BLaER1 treated with 17β-estradiol and CSF1 and Interleukin-3, amounts not matched to agents 10 nM and 100 nM (cell line): ENCODE data around the gene C12orf43.

Experiments used
- H3K27ac ChIP-seq, 11 experiments: shearing (Covaris generic); formaldehyde crosslinking; 2 replicates each; pipeline ENCODE4 v1.8.1; 2022
- H3K27me3 ChIP-seq, 11 experiments: shearing (Covaris generic); formaldehyde crosslinking; 2 replicates each; pipeline ENCODE4 v1.8.1; 2022
- H3K36me3 ChIP-seq, 11 experiments: shearing (Covaris generic); formaldehyde crosslinking; 2 replicates each; pipeline ENCODE4 v1.8.1; 2022
- H3K4me1 ChIP-seq, 10 experiments: shearing (Covaris generic); formaldehyde crosslinking; 2 replicates each; pipeline ENCODE4 v1.8.1; 2022
- H3K4me2 ChIP-seq, 11 experiments: shearing (Covaris generic); formaldehyde crosslinking; 2 replicates each; pipeline ENCODE4 v1.8.1; 2022
- H3K4me3 ChIP-seq, 10 experiments: shearing (Covaris generic); formaldehyde crosslinking; 2 replicates each; pipeline ENCODE4 v1.8.1; 2022
- H3K9ac ChIP-seq, 11 experiments: shearing (Covaris generic); formaldehyde crosslinking; 2 replicates each; pipeline ENCODE4 v1.8.1; 2022
- H3K9me3 ChIP-seq, 11 experiments: shearing (Covaris generic); formaldehyde crosslinking; replicated peaks in 1 of 11; 2 replicates each; pipeline ENCODE4 v1.8.1; 2022
- H4K20me1 ChIP-seq, 11 experiments: shearing (Covaris generic); formaldehyde crosslinking; 2 replicates each; pipeline ENCODE4 v1.8.1; 2022
- Cebpa-rat ChIP-seq, 11 experiments: shearing (Covaris generic); IDR thresholded peaks; 2 replicates each; pipeline ENCODE4 v1.8.1; 2022

C12orf43 gene

GRCh38 chr12:121034616-121035305, 18.5 kb upstream of the C12orf43 start:
- Histone ChIP-seq H3K4me2 (peak overlapping the region in 8 of 11 experiments; percentile 11 to 78 (median 57); a peak in 11 of 22 replicates), H3K4me1 (peaks cover 27 to 69% (median 50%) of the 10 kb centered on the region in 10 experiments), H3K9ac (peak overlapping the region in 2 of 11 experiments; percentile 22 to 37; a peak in 2 of 22 replicates)

GRCh38 chr12:121033625-121034349, 17.5 kb upstream of the C12orf43 start:
- Histone ChIP-seq H3K27ac (peak overlapping the region in 3 of 11 experiments; percentile 23 to 53 (median 47); a peak in 4 of 22 replicates), H3K4me1 (peaks cover 21 to 59% (median 43%) of the 10 kb centered on the region in 10 experiments), H3K4me2 (peak overlapping the region in 9 of 11 experiments; percentile 11 to 78 (median 56); a peak in 14 of 22 replicates), H3K36me3 (no peaks in the 10 kb centered on the region), H3K9ac (peak overlapping the region in 2 of 11 experiments; percentile 22 to 37; a peak in 2 of 22 replicates), H3K9me3 (no peaks in the 10 kb centered on the region), H3K27me3 (no peaks in the 10 kb centered on the region; a peak in 1 of 22 replicates), H3K4me3 (no peak overlapping the region), H4K20me1 (no peaks in the 10 kb centered on the region)
- TF ChIP-seq Cebpa-rat (IDR thresholded peaks at IDR 0.05) = no peak

More at GRCh38 chr12:121034616-121035305, 18.5 kb upstream of the C12orf43 start:
- H4K20me1 ChIP-seq = no peaks in the 10 kb centered on the region
- no peak for TF ChIP-seq Cebpa-rat (IDR thresholded peaks at IDR 0.05)
- H3K27me3 ChIP-seq = no peaks in the 10 kb centered on the region; a peak in 1 of 22 replicates
- H3K9me3 ChIP-seq = no peaks in the 10 kb centered on the region
- H3K36me3 ChIP-seq = no peaks in the 10 kb centered on the region
- peak overlapping the region in 3 of 11 experiments; percentile 23 to 53 (median 47); a peak in 4 of 22 replicates for H3K27ac ChIP-seq
- no peak overlapping the region for H3K4me3 ChIP-seq

DNA sequence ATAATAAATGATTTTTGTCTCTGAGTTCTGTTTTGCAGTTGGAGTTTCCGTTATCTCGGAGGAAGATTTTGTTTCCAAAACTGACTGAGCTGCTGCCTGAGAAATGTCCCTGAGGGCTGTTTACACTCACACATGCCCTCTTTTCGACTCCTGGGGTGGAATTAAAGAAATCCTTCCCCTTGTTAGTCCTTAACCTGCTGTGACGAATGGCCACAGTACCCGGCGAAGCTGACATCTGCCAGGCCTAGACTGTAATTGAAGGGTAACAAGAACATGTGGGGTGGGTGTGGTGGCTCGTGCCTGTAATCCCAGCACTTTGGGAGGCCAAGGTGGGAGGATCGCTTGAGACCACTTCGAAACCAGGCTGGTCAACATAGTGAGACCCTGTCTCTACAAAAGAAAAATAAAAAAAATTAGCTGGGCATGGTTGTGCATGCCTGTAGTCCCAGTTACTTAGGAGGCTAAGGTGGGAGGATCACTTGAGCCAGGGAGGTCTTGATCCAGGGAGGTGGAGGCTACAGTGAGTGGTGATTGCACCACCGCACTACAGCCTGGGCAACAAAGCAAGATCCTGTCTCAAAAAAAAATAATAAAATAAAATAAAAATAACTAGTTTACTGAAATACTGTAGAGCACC, 14.4 kb upstream of the C12orf43 start:
- no peak overlapping the region for H3K9ac ChIP-seq
- H3K36me3 ChIP-seq = no peaks in the 10 kb centered on the region
- no peak for TF ChIP-seq Cebpa-rat (IDR thresholded peaks at IDR 0.05)
- no peak overlapping the region for H3K27ac ChIP-seq
- peaks cover 2 to 59% (median 29%) of the 10 kb centered on the region in 10 experiments; a peak in 16 of 20 replicates for H3K4me1 ChIP-seq
- peaks cover 0 to 16% (median 0%) of the 10 kb centered on the region in 11 experiments; a peak in 3 of 22 replicates for H3K9me3 ChIP-seq
- no peaks in the 10 kb centered on the region for H3K27me3 ChIP-seq
- no peak overlapping the region for H3K4me3 ChIP-seq
- H4K20me1 ChIP-seq = no peaks in the 10 kb centered on the region
- H3K4me2 ChIP-seq = no peak overlapping the region

DNA sequence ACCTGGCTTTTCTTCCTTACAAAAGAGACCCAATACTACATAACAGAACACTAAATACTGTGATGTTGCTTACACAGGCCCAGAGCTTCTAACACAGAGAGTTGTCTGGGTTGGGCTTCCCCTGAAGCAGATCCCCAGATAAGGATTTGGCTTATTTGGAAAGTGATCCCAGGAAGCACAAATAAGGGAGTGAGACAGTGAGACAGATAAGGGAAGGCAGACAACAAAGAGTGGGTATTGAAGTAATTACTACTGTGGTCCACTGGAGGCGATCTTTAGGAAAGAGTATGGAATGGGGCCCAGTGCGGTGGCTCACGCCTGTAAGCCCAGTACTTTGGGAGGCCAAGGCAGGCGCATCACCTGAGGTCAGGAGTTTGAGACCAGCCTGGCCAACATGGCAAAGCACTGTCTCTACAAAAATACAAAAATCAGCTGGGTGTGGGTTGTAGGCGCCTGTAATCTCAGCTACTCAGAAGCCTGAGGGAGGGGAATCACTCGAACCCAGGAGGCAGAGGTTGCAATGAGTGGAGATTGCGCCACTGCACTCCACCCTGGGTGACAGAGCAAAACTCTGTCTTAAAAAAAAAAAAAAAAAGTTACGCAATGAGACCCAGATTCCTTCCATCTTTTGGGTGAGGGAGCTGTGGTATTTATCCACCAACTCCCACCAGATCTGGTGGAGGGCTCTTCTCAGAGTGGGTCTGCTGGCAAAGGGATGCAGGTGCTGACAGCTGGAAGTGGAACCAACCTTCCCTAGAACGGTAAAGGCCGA, 10.2 kb upstream of the C12orf43 start:
- Histone ChIP-seq H3K4me1 (peaks cover 0 to 44% (median 19%) of the 10 kb centered on the region in 10 experiments; a peak in 15 of 20 replicates), H3K4me2 (peak overlapping the region in 6 of 11 experiments; percentile 15 to 64 (median 46); a peak in 11 of 22 replicates), H4K20me1 (no peaks in the 10 kb centered on the region), H3K9ac (no peak overlapping the region), H3K27ac (peak overlapping the region in 5 of 11 experiments; percentile 5 to 53 (median 41); a peak in 10 of 22 replicates), H3K9me3 (peaks cover 0 to 19% (median 0%) of the 10 kb centered on the region in 11 experiments; a peak in 5 of 22 replicates), H3K36me3 (no peaks in the 10 kb centered on the region), H3K27me3 (no peaks in the 10 kb centered on the region), H3K4me3 (no peak overlapping the region)
- peak in 10 of 11 experiments; percentile 40 to 91 (median 82); a peak in 16 of 22 replicates for TF ChIP-seq Cebpa-rat (IDR thresholded peaks at IDR 0.05)

GRCh38 chr12:121025442-121026226, 9.3 kb upstream of the C12orf43 start:
- Histone ChIP-seq H3K27me3 (no peaks in the 10 kb centered on the region), H3K9ac (no peak overlapping the region), H3K36me3 (no peaks in the 10 kb centered on the region), H3K4me2 (peak overlapping the region in 6 of 11 experiments; percentile 2 to 64 (median 46); a peak in 5 of 22 replicates), H3K4me3 (no peak overlapping the region), H3K4me1 (peaks cover 0 to 44% (median 19%) of the 10 kb centered on the region in 10 experiments; a peak in 15 of 20 replicates), H3K27ac (peak overlapping the region in 7 of 11 experiments; percentile 12 to 55 (median 40); a peak in 11 of 22 replicates), H4K20me1 (no peaks in the 10 kb centered on the region), H3K9me3 (peaks cover 0 to 19% (median 0%) of the 10 kb centered on the region in 11 experiments; a peak in 5 of 22 replicates)
- no peak for TF ChIP-seq Cebpa-rat (IDR thresholded peaks at IDR 0.05)

DNA sequence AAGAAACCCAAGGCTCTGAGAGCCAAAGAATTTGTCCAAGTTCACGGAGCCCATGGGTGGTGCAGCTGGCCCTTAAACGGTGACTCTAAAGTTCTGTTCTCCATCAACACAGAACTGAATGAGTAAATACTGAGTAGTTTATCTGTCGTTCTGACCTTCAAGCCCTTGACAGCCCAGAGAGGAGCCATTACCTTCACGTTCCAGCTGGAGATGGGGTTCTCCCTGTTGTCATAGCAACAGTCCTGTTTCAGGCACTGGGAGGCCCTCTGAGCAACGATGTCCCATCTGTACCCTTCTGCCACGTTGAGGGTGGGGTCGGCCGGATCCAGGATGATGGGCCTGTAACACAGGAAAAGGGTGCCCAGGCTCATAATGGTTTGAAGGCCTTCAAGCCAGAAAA, 7.5 kb upstream of the C12orf43 start:
- H3K9me3 ChIP-seq = peaks cover 0 to 19% (median 0%) of the 10 kb centered on the region in 11 experiments; a peak in 5 of 22 replicates
- no peaks in the 10 kb centered on the region for H3K27me3 ChIP-seq
- peaks cover 0 to 44% (median 19%) of the 10 kb centered on the region in 10 experiments; a peak in 15 of 20 replicates for H3K4me1 ChIP-seq
- no peak overlapping the region for H3K9ac ChIP-seq
- peak overlapping the region in 4 of 11 experiments; percentile 23 to 49 (median 32); a peak in 3 of 22 replicates for H3K27ac ChIP-seq
- H3K4me2 ChIP-seq = peak overlapping the region in 1 of 11 experiments; percentile 30; a peak in 1 of 22 replicates
- no peak overlapping the region for H3K4me3 ChIP-seq
- H3K36me3 ChIP-seq = no peaks in the 10 kb centered on the region
- H4K20me1 ChIP-seq = no peaks in the 10 kb centered on the region
- no peak for TF ChIP-seq Cebpa-rat (IDR thresholded peaks at IDR 0.05)

GRCh38 chr12:121022713-121023112, 6.4 kb upstream of the C12orf43 start:
- H3K4me3 ChIP-seq = no peak overlapping the region
- H3K9me3 ChIP-seq = peaks cover 0 to 19% (median 0%) of the 10 kb centered on the region in 11 experiments; a peak in 5 of 22 replicates
- peaks cover 0 to 38% (median 19%) of the 10 kb centered on the region in 10 experiments; a peak in 15 of 20 replicates for H3K4me1 ChIP-seq
- H3K36me3 ChIP-seq = no peaks in the 10 kb centered on the region
- no peaks in the 10 kb centered on the region for H3K27me3 ChIP-seq
- H3K4me2 ChIP-seq = no peak overlapping the region
- no peaks in the 10 kb centered on the region for H4K20me1 ChIP-seq
- no peak for TF ChIP-seq Cebpa-rat (IDR thresholded peaks at IDR 0.05)
- no peak overlapping the region for H3K9ac ChIP-seq
- no peak overlapping the region for H3K27ac ChIP-seq
